Endothelial cell of umbilical vein (primary cell): Measurements from ENCODE around the gene PRDM16.

Experiments
- CTCF ChIP-seq, 2 donors: IDR thresholded peaks; 1 replicate in 1 of 2; 2 replicates in 1 of 2; pipeline ENCODE4 v1.5.1; 2011; ENCODE audit warnings: low read length in 2 of 2, mild to moderate bottlenecking in 2 of 2, moderate library complexity in 2 of 2, control low read depth in 1 of 2, inconsistent platforms in 1 of 2, low read depth in 1 of 2; ENCODE audit not compliant: insufficient read depth in 1 of 2; ENCODE audit errors: extremely low read depth in 1 of 2
- EZH2 ChIP-seq: IDR thresholded peaks from 2 replicates; pipeline ENCODE4 v1.6.1; 2012; ENCODE audit warnings: borderline replicate concordance, low read depth, mild to moderate bottlenecking, moderate library complexity, low read length, inconsistent platforms; ENCODE audit not compliant: severe bottlenecking
- POLR2A ChIP-seq: IDR thresholded peaks from 2 replicates; pipeline ENCODE4 v1.6.1; 2012; ENCODE audit warnings: low read depth, mild to moderate bottlenecking, control low read depth, low read length

DNA sequence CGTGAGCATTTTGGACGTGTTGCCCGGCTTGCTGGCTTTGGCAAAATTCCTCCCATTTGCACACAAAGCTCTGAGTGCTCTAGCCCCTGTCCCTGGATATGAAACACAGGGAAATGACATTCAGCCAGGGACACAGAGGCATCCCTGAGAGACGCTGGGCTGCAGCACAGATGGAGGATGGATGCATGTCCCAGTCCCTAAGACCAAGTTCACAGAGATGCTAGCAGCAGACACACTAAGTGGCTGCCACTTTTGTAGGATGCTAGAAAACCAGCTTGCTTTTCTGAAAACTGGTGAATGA lies 35.3 kb upstream of the PRDM16 start:
- TF ChIP-seq CTCF (IDR thresholded peaks at IDR 0.05; ENCODE audit: extremely low read depth in 1 of 2, insufficient read depth in 1 of 2, low read depth in 1 of 2, low read length in 2 of 2) (no peak), EZH2 (no peak), POLR2A (no peak)
